T-cell (primary cell): ENCODE measurements around the gene HSPA1A. TPM values are rescaled to one million over a fixed set of nuclear protein-coding genes. Genes with fewer than 3 reads are reported as not detected.
A peak's percentile ranks its signal among the peaks of the same experiment; 100 is the strongest.
"Not testable (repeated sequence)": the region's sequence is repeated elsewhere in the genome, so short reads cannot be mapped to it uniquely, and the experiment has no call there.

Experiments used
- ATAC-seq, 4 experiments: fragments of 200-7000 bp in 3 of 4; fragments of 150-1000 bp in 1 of 4; cut with Tn5 transposase; replicated peaks in 1 of 4; 1 replicate in 3 of 4; 2 replicates in 1 of 4; pipeline ENCODE4 v1.10.0; 2021; ENCODE audit warnings: moderate library complexity in 3 of 4, mild to moderate bottlenecking in 2 of 4, moderate number of reproducible peaks in 1 of 4
- CTCF ChIA-PET, 2 donors: fragments of 300-600 bp; sonication (Branson Sonifier 250); formaldehyde crosslinking; loops; one replicate each; lab custom pipeline; 2022; ENCODE audit warnings: antibody characterized with exemption in 2 of 2; lab: Charles Lee
- POLR2A ChIA-PET, 2 donors: fragments of 300-600 bp; sonication (Branson Sonifier 250); formaldehyde crosslinking; loops; one replicate each; lab custom pipeline; 2022; ENCODE audit warnings: antibody characterized with exemption in 2 of 2; lab: Charles Lee
- DNase-seq, 35 experiments: peaks; one replicate each; pipeline versions ENCODE4 v3.0.0 to v3.0.0-alpha.2; 2013 to 2023
- H3K27ac ChIP-seq: one replicate; pipeline ENCODE4 v1.5.1; 2013; ENCODE audit warnings: low read length
- H3K27me3 ChIP-seq, 2 experiments: replicated peaks in 1 of 2; 1 replicate in 1 of 2; 2 replicates in 1 of 2; pipeline versions ENCODE4 v1.6.1 to v1.7.0; 2013; ENCODE audit warnings: low read length in 1 of 2, mixed read lengths in 1 of 2; ENCODE audit not compliant: control insufficient read depth in 2 of 2, insufficient read depth in 2 of 2; ENCODE audit errors: extremely low read depth in 1 of 2
- H3K36me3 ChIP-seq, 2 donors: 1 replicate in 1 of 2; 2 replicates in 1 of 2; pipeline versions ENCODE4 v1.6.1 to v1.7.0; 2013; ENCODE audit warnings: low read length in 1 of 2; ENCODE audit not compliant: control insufficient read depth in 2 of 2, insufficient read depth in 1 of 2; ENCODE audit errors: extremely low read depth in 1 of 2
- H3K4me1 ChIP-seq, 2 experiments: 1 replicate in 1 of 2; 2 replicates in 1 of 2; pipeline versions ENCODE4 v1.6.1 to v1.7.0; 2013; ENCODE audit warnings: low read length in 2 of 2, mixed read lengths in 1 of 2; ENCODE audit not compliant: insufficient read depth in 2 of 2, control insufficient read depth in 1 of 2; ENCODE audit errors: extremely low read depth in 1 of 2
- H3K4me3 ChIP-seq, 2 donors: 1 replicate in 1 of 2; 2 replicates in 1 of 2; pipeline versions ENCODE4 v1.5.1 to v1.7.0; 2013; ENCODE audit warnings: mild to moderate bottlenecking in 2 of 2, low read length in 1 of 2, moderate library complexity in 1 of 2; ENCODE audit not compliant: control insufficient read depth in 1 of 2; ENCODE audit errors: extremely low read depth in 1 of 2
- H3K9me3 ChIP-seq: 2 replicates; pipeline ENCODE4 v1.7.0; 2013
- H3K27ac Mint-ChIP-seq, 2 donors: one replicate each; pipeline ENCODE4 v1.8.0; 2020 to 2021; ENCODE audit warnings: mild to moderate bottlenecking in 2 of 2, mixed read lengths in 2 of 2
- H3K27me3 Mint-ChIP-seq, 2 donors: one replicate each; pipeline ENCODE4 v1.8.0; 2021 to 2022; ENCODE audit warnings: mixed read lengths in 2 of 2
- H3K36me3 Mint-ChIP-seq: one replicate; pipeline ENCODE4 v1.8.0; 2021; ENCODE audit warnings: mixed read lengths
- H3K4me1 Mint-ChIP-seq, 3 donors: one replicate each; pipeline ENCODE4 v1.8.0; 2020 to 2022; ENCODE audit warnings: mixed read lengths in 3 of 3, mild to moderate bottlenecking in 1 of 3
- H3K4me3 Mint-ChIP-seq, 3 donors: one replicate each; pipeline ENCODE4 v1.8.0; 2020 to 2022; ENCODE audit warnings: mild to moderate bottlenecking in 3 of 3, mixed read lengths in 3 of 3, moderate library complexity in 3 of 3
- H3K9me3 Mint-ChIP-seq, 3 donors: one replicate each; pipeline ENCODE4 v1.8.0; 2020 to 2022; ENCODE audit warnings: mixed read lengths in 3 of 3
- WGBS: methylation state at CpG from one replicate; pipeline ENCODE4 v1.1.5; 2013; ENCODE audit warnings: missing lambda C conversion rate; ENCODE audit not compliant: insufficient coverage; 5-methylcytosine and 5-hydroxymethylcytosine counted together
- total RNA-seq, 35 experiments: library from RNA in 6 of 35; stranded (reverse) in 6 of 35; fragments of 120-200 nt in 1 of 35; gene quantifications; one replicate each; pipeline versions ENCODE4 v1.2.1 to v1.2.4 and lab custom pipeline; 2013 to 2026

Gene HSPA1A
- total RNA-seq, 5 donors from 2014 or later (not counting 1 experiment from before 2014, with no cell fraction given) = 8.8 to 117 (median 77.9) TPM

DNA sequence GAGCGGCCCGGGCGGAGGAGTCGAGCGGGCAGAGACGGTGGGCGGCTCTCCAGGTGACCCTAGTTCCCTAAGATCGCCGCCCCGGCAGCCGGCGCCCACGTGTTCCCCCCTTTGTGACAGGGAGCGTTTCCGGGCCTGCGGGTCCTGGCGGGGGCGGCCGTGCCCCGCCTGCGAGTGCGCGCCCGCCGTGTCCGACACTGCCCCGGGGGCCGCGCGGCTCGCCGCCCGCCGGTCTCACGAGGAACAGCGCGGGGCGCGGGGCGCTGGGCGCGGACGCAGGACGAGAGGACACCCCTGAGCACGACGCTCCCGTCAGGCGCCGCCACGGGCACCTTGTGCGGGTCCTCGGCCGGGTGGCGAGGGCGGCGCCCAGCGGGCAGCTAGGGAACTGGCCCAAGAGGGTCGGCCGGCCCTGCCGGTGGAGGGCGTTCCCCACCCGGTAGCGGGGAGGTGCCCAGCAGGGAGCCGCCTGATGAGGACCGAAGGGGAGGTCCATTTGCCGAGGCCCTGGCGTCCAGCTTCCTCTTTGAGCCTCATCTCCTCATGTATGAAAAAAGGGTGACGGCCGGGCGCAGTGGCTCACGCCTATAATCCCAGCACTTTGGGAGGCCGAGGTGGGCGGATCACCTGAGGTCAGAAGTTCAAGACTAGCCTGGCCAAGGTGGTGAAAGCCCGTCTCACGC is 19.6 kb upstream of the HSPA1A start, which contains the start of gene VARS1:
Gene VARS1, minus strand, starts transcription at position 137 of the 683 bp plus-strand sequence. CDS start 535 bp downstream, outside the sequence.
- Mint-ChIP-seq H3K27me3 (no peaks in the 10 kb centered on the region), H3K9me3 (no peaks in the 10 kb centered on the region), H3K36me3 (peaks cover 5% of the 10 kb centered on the region), H3K27ac (peak within 1 kb of the TSS; percentile 98 to 99), H3K4me1 (peaks cover 42 to 48% (median 44%) of the 10 kb centered on the region in 3 donors), H3K4me3 (peak within 1 kb of the TSS; percentile 95 to 97 (median 96))
- no peaks in the 10 kb centered on the region for H3K27me3 ChIP-seq
- peak within 1 kb of the TSS; percentile 82 to 94 for H3K4me3 ChIP-seq
- ChIA-PET CTCF (interaction anchor here in 1 of 2 donors (0.7 to 1.4 kb wide), 5 partner anchors 11 to 213 kb away, joined by 3 to 7 read pairs (median 3); partner anchors contain the start of genes LSM2 and NEU1), POLR2A (interaction anchor here in 1 of 2 donors (1.0 kb wide), 1 partner anchor 67 kb away, joined by 4 read pairs; the partner anchor contains the start of gene NEU1)
- H3K36me3 ChIP-seq = peaks cover 9 to 15% of the 10 kb centered on the region in 2 donors
- DNase-seq (peak; percentile 55 to 91 (median 76)), ATAC-seq (peak; percentile 82 to 93 (median 84))
- H3K4me1 ChIP-seq = peaks cover 23 to 49% of the 10 kb centered on the region in 2 experiments
- H3K9me3 ChIP-seq = no peaks in the 10 kb centered on the region
- peak within 1 kb of the TSS; percentile 79 for H3K27ac ChIP-seq
- under 1% methylated on average over 74 of the region's 75 CpGs for WGBS

DNA sequence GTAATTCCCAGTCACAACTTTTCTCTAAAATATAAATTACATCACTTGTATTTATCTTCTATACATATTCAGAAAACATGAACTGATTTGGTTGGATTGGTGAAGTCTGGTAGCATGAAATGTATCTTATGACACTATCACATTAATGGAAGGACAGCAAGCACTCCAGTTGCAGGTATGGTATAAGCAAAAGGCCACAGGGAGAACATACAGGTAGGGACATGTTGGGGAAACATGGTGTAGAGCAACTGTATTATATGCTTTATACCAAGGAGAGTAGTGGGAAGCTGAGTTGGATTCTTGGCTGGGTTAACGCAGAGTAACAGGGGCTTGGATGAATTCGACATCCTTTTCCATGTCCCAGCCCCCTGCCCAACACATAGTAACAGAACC is 18.4 kb upstream of the HSPA1A start:
- Mint-ChIP-seq H3K4me3 (peak overlapping the region; percentile 32 to 95 (median 57)), H3K9me3 (no peaks in the 10 kb centered on the region), H3K4me1 (peaks cover 34 to 47% (median 40%) of the 10 kb centered on the region in 3 donors), H3K27me3 (no peaks in the 10 kb centered on the region), H3K36me3 (peaks cover 3% of the 10 kb centered on the region), H3K27ac (peak overlapping the region; percentile 95 to 97)
- H3K9me3 ChIP-seq = no peaks in the 10 kb centered on the region
- DNase-seq (no peak), ATAC-seq (no peak)
- H3K27ac ChIP-seq = peak overlapping the region; percentile 71
- H3K4me1 ChIP-seq = peaks cover 23 to 45% of the 10 kb centered on the region in 2 experiments
- no peak overlapping the region for H3K4me3 ChIP-seq
- WGBS = no CpG with 5 or more reads among the region's 2 CpGs
- CTCF ChIA-PET = interaction anchor here in 1 of 2 donors (0.7 to 1.4 kb wide), 3 partner anchors 10 to 66 kb away, joined by 3 to 7 read pairs (median 3); partner anchors contain the start of genes LSM2 and NEU1
- no peaks in the 10 kb centered on the region for H3K27me3 ChIP-seq
- POLR2A ChIA-PET = no interaction called here
- peaks cover 5 to 9% of the 10 kb centered on the region in 2 donors for H3K36me3 ChIP-seq

DNA sequence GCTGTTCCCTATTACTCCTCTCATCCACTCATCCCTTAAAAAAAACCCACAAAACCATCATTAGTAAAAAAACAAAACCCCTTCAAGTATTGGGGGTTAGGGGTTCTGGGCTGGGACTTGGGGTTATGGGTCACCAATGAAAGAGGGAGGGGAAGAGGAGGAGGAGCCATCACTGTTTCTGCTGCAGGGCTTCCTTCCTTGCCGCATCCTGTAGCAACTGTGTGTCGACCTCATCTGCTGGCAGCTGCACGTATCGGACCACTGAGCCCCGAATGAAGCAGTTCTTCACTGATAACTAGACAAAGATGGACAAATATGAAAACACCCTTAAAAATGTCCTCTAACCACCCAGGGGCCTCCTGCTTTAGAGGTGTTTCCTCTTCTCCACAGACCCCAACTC is 17.8 kb upstream of the HSPA1A start:
- Mint-ChIP-seq H3K36me3 (peaks cover 3% of the 10 kb centered on the region), H3K4me1 (peaks cover 34 to 43% (median 39%) of the 10 kb centered on the region in 3 donors), H3K4me3 (peak overlapping the region; percentile 57 to 95 (median 62)), H3K27me3 (no peaks in the 10 kb centered on the region), H3K9me3 (no peaks in the 10 kb centered on the region), H3K27ac (peak overlapping the region; percentile 95 to 97)
- ChIA-PET CTCF (interaction anchor here in 1 of 2 donors (0.7 kb wide), 2 partner anchors 17 to 18 kb away, joined by 3 read pairs; partner anchors contain the start of genes HSPA1A and HSPA1L), POLR2A (no interaction called here)
- DNase-seq (peak in 22 of 35 experiments; percentile 14 to 61 (median 36)), ATAC-seq (peak; percentile 35 to 53 (median 37))
- H3K4me1 ChIP-seq = peaks cover 23 to 46% of the 10 kb centered on the region in 2 experiments
- WGBS = 0% methylated on average over 3 of the region's 5 CpGs
- H3K27ac ChIP-seq = peak overlapping the region; percentile 71
- H3K9me3 ChIP-seq = no peaks in the 10 kb centered on the region
- H3K4me3 ChIP-seq = peak overlapping the region in 1 of 2 donors; percentile 21
- H3K27me3 ChIP-seq = no peaks in the 10 kb centered on the region
- H3K36me3 ChIP-seq = peaks cover 3 to 5% of the 10 kb centered on the region in 2 donors

DNA sequence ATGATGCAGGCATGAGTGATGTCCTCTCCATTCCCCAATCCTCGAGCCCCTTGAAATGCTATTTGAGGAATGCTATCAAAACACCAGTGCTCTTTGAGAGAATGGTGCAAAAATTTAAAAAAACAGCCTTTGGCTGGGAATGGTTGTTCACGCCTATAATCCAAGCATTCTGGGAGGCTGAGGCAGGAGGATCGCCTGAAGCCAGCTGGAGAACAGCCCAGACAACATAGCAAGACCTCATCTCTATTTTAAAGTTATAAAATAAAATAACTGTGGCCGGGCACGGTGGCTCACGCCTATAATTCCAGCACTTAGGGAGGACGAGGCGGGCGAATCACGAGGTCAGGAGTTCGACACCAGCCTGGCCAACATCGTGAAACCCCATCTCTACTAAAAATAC is 15.6 kb upstream of the HSPA1A start:
- no peak for DNase-seq
- H3K27ac Mint-ChIP-seq = no peak overlapping the region
- WGBS = no CpG with 5 or more reads among the region's 12 CpGs
- H3K4me1 Mint-ChIP-seq = peaks cover 29 to 33% (median 31%) of the 10 kb centered on the region in 3 donors
- no peak for ATAC-seq
- H3K27me3 Mint-ChIP-seq = no peaks in the 10 kb centered on the region
- Histone ChIP-seq H3K27ac (no peak overlapping the region), H3K36me3 (peaks cover 0 to 12% of the 10 kb centered on the region in 2 donors), H3K27me3 (no peaks in the 10 kb centered on the region), H3K4me1 (peaks cover 18 to 35% of the 10 kb centered on the region in 2 experiments), H3K4me3 (no peak overlapping the region), H3K9me3 (no peaks in the 10 kb centered on the region)
- H3K4me3 Mint-ChIP-seq = no peak overlapping the region
- H3K36me3 Mint-ChIP-seq = peaks cover 9% of the 10 kb centered on the region
- CTCF ChIA-PET = interaction anchor here in 1 of 2 donors (1.1 kb wide), 1 partner anchor 70 kb away, joined by 3 read pairs; no protein-coding TSS in a partner anchor
- no peaks in the 10 kb centered on the region for H3K9me3 Mint-ChIP-seq
- POLR2A ChIA-PET = no interaction called here

DNA sequence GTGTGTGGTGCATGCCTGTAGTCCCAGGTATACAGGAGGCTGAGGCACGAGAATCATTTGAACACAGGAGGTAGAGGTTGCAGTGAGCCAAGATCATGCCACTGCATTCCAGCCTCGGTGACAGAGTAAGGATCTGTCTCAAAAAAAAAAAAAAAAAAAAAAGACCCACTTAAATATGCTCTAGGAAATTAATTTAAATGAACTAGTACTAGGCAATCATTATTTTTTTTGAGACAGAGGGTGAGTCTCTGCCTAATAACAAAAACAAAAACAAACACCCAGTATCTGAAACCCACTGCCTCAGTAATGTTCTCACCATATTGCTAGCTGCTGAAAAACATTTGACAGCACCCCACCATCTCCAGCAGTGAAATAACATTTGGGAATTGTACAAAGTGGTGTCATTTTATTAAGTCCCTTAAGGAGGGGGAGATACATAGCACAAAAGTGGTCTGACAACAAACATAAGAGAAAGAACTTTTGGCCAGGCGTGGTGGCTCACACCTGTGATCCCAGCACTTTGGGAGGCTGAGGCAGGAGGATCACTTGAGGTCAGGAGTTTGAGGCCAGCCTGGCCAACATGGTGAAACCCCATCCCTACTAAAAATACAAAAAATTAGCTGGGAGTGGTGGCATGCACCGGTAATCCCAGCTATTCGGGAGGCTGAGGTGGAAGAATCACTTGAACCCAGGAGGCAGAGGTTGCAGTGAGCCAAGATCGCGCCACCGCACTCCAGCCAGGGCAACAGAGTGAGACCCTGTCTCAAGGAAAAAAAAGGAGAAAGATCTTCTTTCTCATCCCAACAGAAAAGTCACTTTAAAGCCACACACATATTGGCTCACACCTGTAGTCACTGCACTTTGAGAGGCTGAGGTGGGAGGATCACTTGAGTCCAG is 14.1 kb upstream of the HSPA1A start:
- Mint-ChIP-seq H3K27ac (peak overlapping the region in 1 of 2 donors; percentile 6), H3K4me1 (peaks cover 31 to 36% (median 34%) of the 10 kb centered on the region in 3 donors)
- CTCF ChIA-PET = interaction anchor here in 1 of 2 donors (0.7 kb wide), 1 partner anchor 33 kb away, joined by 8 read pairs; no protein-coding TSS in a partner anchor
- H3K9me3 ChIP-seq, H3K27me3 Mint-ChIP-seq, H3K9me3 Mint-ChIP-seq, H3K27ac ChIP-seq, POLR2A ChIA-PET, H3K36me3 Mint-ChIP-seq, H3K4me3 Mint-ChIP-seq, ATAC-seq, DNase-seq, H3K4me3 ChIP-seq, H3K27me3 ChIP-seq: not testable (repeated sequence)
- Histone ChIP-seq H3K4me1 (peaks cover 23 to 39% of the 10 kb centered on the region in 2 experiments), H3K36me3 (peaks cover 0 to 12% of the 10 kb centered on the region in 2 donors)
- 100% methylated on average over 2 of the region's 8 CpGs for WGBS
